GM12878 (cell line): ENCODE data around the gene DHCR7. TPM values are rescaled to one million over a fixed set of nuclear protein-coding genes. Genes with fewer than 3 reads are reported as not detected.

Experiments
- ATAC-seq: fragments of 200-7000 bp; cut with Tn5 transposase; 3 replicates; pipeline ENCODE4 v1.9.1; 2020; ENCODE audit warnings: mild to moderate bottlenecking, moderate library complexity
- BruUV-seq: library from RNA; stranded (reverse); fragments of 400-500 nt; replicated peaks from 2 replicates; lab custom pipeline; 2021; lab: Mats Ljungman, UMichigan
- CTCF ChIA-PET: fragments of 300-600 bp; sonication (Branson Sonifier 250); formaldehyde crosslinking; extraction: SDS; loops from one replicate; lab custom pipeline; 2021; ENCODE audit warnings: inconsistent platforms; lab: Yijun Ruan, JAX
- POLR2A ChIA-PET: fragments of 350-600 bp; formaldehyde crosslinking; extraction: SDS; loops from one replicate; lab custom pipeline; 2021; ENCODE audit warnings: inconsistent platforms; lab: Charles Lee
- RAD21 ChIA-PET: fragments of 300-600 bp; sonication (Branson Sonifier 250); formaldehyde crosslinking; loops from one replicate; lab custom pipeline; 2023; ENCODE audit warnings: antibody characterized with exemption; ENCODE audit not compliant: unreplicated experiment; lab: Charles Lee
- SMC1A ChIA-PET: fragments of 300-600 bp; sonication (Branson Sonifier 250); formaldehyde crosslinking; loops from one replicate; lab custom pipeline; 2023; ENCODE audit not compliant: unreplicated experiment, uncharacterized antibody; lab: Charles Lee
- DNase-seq: peaks from one replicate; pipeline ENCODE4 v3.0.0-alpha.2; 2011; ENCODE audit warnings: low read depth, low spot score
- FAIRE-seq: peaks from 3 replicates; lab custom pipeline; 2011; peaks lifted over from hg19 to GRCh38; lab: Jason Lieb, UNC
- H2AFZ ChIP-seq: 2 replicates; pipeline ENCODE4 v1.6.0; 2011; ENCODE audit warnings: low read depth, low read length, control low read depth; ENCODE audit not compliant: control insufficient read depth
- H3K27ac ChIP-seq: 2 replicates; pipeline ENCODE4 v1.5.1; 2011; ENCODE audit warnings: control low read depth; ENCODE audit not compliant: control insufficient read depth, insufficient read depth
- H3K27me3 ChIP-seq, 2 experiments: replicated peaks in 1 of 2; 2 replicates each; pipeline versions ENCODE4 v1.6.0 to v1.6.1; 2011; ENCODE audit warnings: low read length in 1 of 2; ENCODE audit not compliant: control insufficient read depth in 2 of 2, insufficient read depth in 2 of 2
- H3K36me3 ChIP-seq, 2 experiments: 2 replicates each; pipeline ENCODE4 v1.5.1; 2011; ENCODE audit warnings: low read length in 1 of 2; ENCODE audit not compliant: control insufficient read depth in 2 of 2, insufficient read depth in 2 of 2
- H3K4me1 ChIP-seq: 2 replicates; pipeline ENCODE4 v1.6.1; 2011; ENCODE audit warnings: mild to moderate bottlenecking, low read length, moderate library complexity, mixed read lengths; ENCODE audit not compliant: control insufficient read depth, insufficient read depth
- H3K4me2 ChIP-seq: 2 replicates; pipeline ENCODE4 v1.6.0; 2011; ENCODE audit warnings: control low read depth; ENCODE audit not compliant: control insufficient read depth, insufficient read depth
- H3K4me3 ChIP-seq: fragments of 200-600 bp; sonication (generic); 2 replicates; pipeline ENCODE4 v1.5.1; 2016
- H3K79me2 ChIP-seq: 2 replicates; pipeline ENCODE4 v1.6.0; 2011; ENCODE audit warnings: low read length; ENCODE audit not compliant: control insufficient read depth, insufficient read depth
- H3K9ac ChIP-seq: 2 replicates; pipeline ENCODE4 v1.8.0; 2011; ENCODE audit warnings: low read length, control low read depth, mixed read lengths; ENCODE audit not compliant: control insufficient read depth, insufficient read depth
- H3K9me3 ChIP-seq: replicated peaks from 3 replicates; pipeline ENCODE4 v1.5.1; 2011; ENCODE audit warnings: mild to moderate bottlenecking, low read length; ENCODE audit not compliant: control insufficient read depth, insufficient read depth
- H4K20me1 ChIP-seq: 2 replicates; pipeline ENCODE4 v1.6.0; 2011; ENCODE audit not compliant: control insufficient read depth, insufficient read depth
- CBX3 ChIP-seq: fragments of 200-600 bp; sonication (generic); IDR thresholded peaks from 2 replicates; pipeline ENCODE4 v1.6.1; 2016; ENCODE audit warnings: low read depth, borderline replicate concordance
- CTCF ChIP-seq, 3 experiments: IDR thresholded peaks in 2 of 3; conservative IDR thresholded peaks in 1 of 3; 2 replicates each; pipeline ENCODE4 v1.5.1; 2011; ENCODE audit warnings: low read depth in 3 of 3, low read length in 3 of 3, mild to moderate bottlenecking in 3 of 3, control low read depth in 2 of 3, moderate library complexity in 2 of 3, inconsistent platforms in 1 of 3, mixed read lengths in 1 of 3; ENCODE audit not compliant: control insufficient read depth in 2 of 3, insufficient read depth in 1 of 3; ENCODE audit errors: extremely low read depth in 1 of 3
- EP300 ChIP-seq, 2 experiments: fragments of 150-350 bp in 1 of 2; IDR thresholded peaks; 2 replicates each; pipeline ENCODE4 v1.6.1; 2011 to 2012; ENCODE audit warnings: low read depth in 2 of 2, low read length in 2 of 2, borderline replicate concordance in 1 of 2, improper control_type of control experiment in 1 of 2, inconsistent platforms in 1 of 2; ENCODE audit not compliant: control insufficient read depth in 1 of 2
- NFIC ChIP-seq: IDR thresholded peaks from 2 replicates; pipeline ENCODE4 v1.6.1; 2012; ENCODE audit warnings: low read depth, mild to moderate bottlenecking, inconsistent platforms, low read length, moderate library complexity
- TCF3 ChIP-seq: IDR thresholded peaks from 2 replicates; pipeline ENCODE4 v1.6.1; 2012; ENCODE audit warnings: low read depth, mild to moderate bottlenecking, low read length, borderline replicate concordance; ENCODE audit not compliant: insufficient read depth
- ZBTB11 ChIP-seq: fragments of 450-650 bp; formaldehyde crosslinking; IDR thresholded peaks from 2 replicates; pipeline ENCODE4 v1.5.0; 2022; ENCODE audit warnings: mild to moderate bottlenecking, missing genetic modification characterization
- ZNF24 ChIP-seq: fragments of 450-650 bp; IDR thresholded peaks from 2 replicates; pipeline ENCODE4 v1.6.1; 2017; ENCODE audit warnings: antibody characterized with exemption, mild to moderate bottlenecking
- ZZZ3 ChIP-seq: IDR thresholded peaks from 2 replicates; pipeline ENCODE4 v1.6.1; 2011; ENCODE audit warnings: low read depth; ENCODE audit not compliant: control insufficient read depth, insufficient read length
- WGBS: methylation state at CpG from one replicate; pipeline ENCODE4 v1.1.6; 2016; ENCODE audit warnings: low lambda C conversion rate; ENCODE audit not compliant: insufficient replicate concordance, insufficient coverage; ENCODE audit errors: missing lambda C conversion rate; 5-methylcytosine and 5-hydroxymethylcytosine counted together
- in situ Hi-C: fragments of 300-500 bp; cut with MboI; formaldehyde crosslinking; loops from 9 replicates; pipeline ENCODE4 v1.14.3; 2018; ENCODE audit warnings: mixed read lengths
- intact Hi-C: fragments of 100-400 bp; cut with micrococcal nuclease; formaldehyde crosslinking; loops from one replicate; pipeline ENCODE4 v1.14.2; 2022; ENCODE audit not compliant: unreplicated experiment
- polyA plus RNA-seq, 11 experiments: library from polyadenylated mRNA; depleted of rRNA in 4 of 11; unstranded in 6 of 11; stranded (reverse) in 5 of 11; fragments of >200 nt; fragmentation: Nextera tagmentation in 4 of 11; fragmentation: Illumina TruSeq in 1 of 11; extraction: Ambion mirVana in 4 of 11; extraction: Trizol in 1 of 11; gene quantifications; 1 replicate in 1 of 11; 2 replicates in 10 of 11; pipeline versions ENCODE4 v1.2.1 to v1.2.3, GENCODE V29; 2011 to 2016; ENCODE audit warnings: inconsistent platforms in 2 of 11, missing spikeins in 2 of 11, low read depth in 1 of 11
- total RNA-seq, 4 experiments: library from RNA; depleted of rRNA in 3 of 4; stranded (reverse); fragments of >200 nt in 3 of 4; fragmentation: Illumina TruSeq in 1 of 4; extraction: Trizol in 1 of 4; gene quantifications; 2 replicates each; pipeline versions ENCODE4 v1.2.1 to v1.2.3, GENCODE V29; 2013 to 2021

DHCR7 gene
- total and polyA plus RNA-seq, 10 of the 15 experiments (the other 5 are each of a cell fraction or from before 2014, with no cell fraction given) = 4.2 to 115 (median 57.8) TPM

GRCh38 chr11:71391796-71392195 lies 56.4 kb downstream of the DHCR7 start:
- intact Hi-C loops = no loop called here
- RAD21 ChIA-PET = no interaction called here
- TF ChIP-seq NFIC = no peak
- no peak for TF ChIP-seq EP300 (IDR thresholded peaks at IDR 0.05; ENCODE audit: borderline replicate concordance in 1 of 2, control insufficient read depth in 1 of 2, low read depth in 2 of 2, low read length in 2 of 2)
- no peak for TF ChIP-seq CTCF (IDR thresholded peaks at IDR 0.05 in 2 of 3, conservative IDR thresholded peaks at IDR 0.05 in 1 of 3; ENCODE audit: control insufficient read depth in 2 of 3, extremely low read depth in 1 of 3, insufficient read depth in 1 of 3, low read depth in 3 of 3, low read length in 3 of 3)
- TF ChIP-seq TCF3 = no peak
- no peak for TF ChIP-seq ZNF24
- TF ChIP-seq ZBTB11 = no peak
- no peak for TF ChIP-seq CBX3
- no peak for TF ChIP-seq ZZZ3
- no peak for DNase-seq
- H3K4me2 ChIP-seq = no peak overlapping the region
- FAIRE-seq = no peak
- no peak overlapping the region for H3K27ac ChIP-seq
- no peak overlapping the region for H3K9ac ChIP-seq
- CTCF ChIA-PET = no interaction called here
- POLR2A ChIA-PET = no interaction called here
- H3K79me2 ChIP-seq = no peaks in the 10 kb centered on the region
- in situ Hi-C loops = no loop called here
- 29% methylated on average over 8 of the region's 8 CpGs for WGBS
- H3K4me1 ChIP-seq = no peaks in the 10 kb centered on the region
- H3K4me3 ChIP-seq = no peak overlapping the region
- ATAC-seq = no peak
- no peaks in the 10 kb centered on the region for H3K36me3 ChIP-seq
- SMC1A ChIA-PET = no interaction called here
- H4K20me1 ChIP-seq = no peaks in the 10 kb centered on the region
- H3K9me3 ChIP-seq = no peaks in the 10 kb centered on the region; the same call in 2 of the 3 replicates
- no peak overlapping the region for H2AFZ ChIP-seq
- BruUV-seq = no TSS peak
- H3K27me3 ChIP-seq = 0 out of 4 replicates have a peak, but pooled peaks cover 0 to 2% of the 10 kb centered on the region in 2 experiments
